Erythroblast (primary cell): ENCODE data around the gene ZNF280B.
"Not testable (repeated sequence)": the region's sequence is repeated elsewhere in the genome, so short reads cannot be mapped to it uniquely, and the experiment has no call there.

Experiments used
- DNase-seq, 2 experiments: peaks; one replicate each; lab custom pipeline; 2025; lab: John Stamatoyannopoulos, UW
- GATA1 ChIP-seq: IDR thresholded peaks from 2 replicates; pipeline ENCODE4 v1.6.1; 2011; ENCODE audit warnings: low read depth, mild to moderate bottlenecking, control low read depth, low read length, moderate library complexity
- POLR2A ChIP-seq: IDR thresholded peaks from 2 replicates; pipeline ENCODE4 v1.6.1; 2011; ENCODE audit warnings: mild to moderate bottlenecking, low read length

Gene ZNF280B

DNA sequence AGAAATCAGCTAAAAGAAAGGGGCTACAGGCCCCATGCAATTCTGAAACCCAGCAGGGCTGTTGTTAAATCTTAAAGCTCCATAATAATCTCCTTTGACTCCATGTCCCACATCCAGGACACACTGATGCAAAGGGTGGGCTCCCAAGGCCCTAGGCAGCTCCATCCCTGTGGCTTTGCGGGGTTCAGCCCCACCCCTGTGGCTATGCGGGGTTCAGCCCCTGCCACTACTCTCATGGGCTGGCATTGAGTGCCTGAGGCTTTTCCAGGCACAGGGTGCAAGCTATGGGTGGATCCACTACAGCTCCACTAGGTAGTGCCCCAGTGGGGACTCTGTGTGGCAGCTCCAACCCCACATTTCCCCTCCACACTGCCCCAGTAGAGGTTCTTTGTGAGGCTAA lies 20.2 kb upstream of the ZNF280B start:
- TF ChIP-seq GATA1: no peak
- TF ChIP-seq POLR2A: no peak
- no peak for DNase-seq

DNA sequence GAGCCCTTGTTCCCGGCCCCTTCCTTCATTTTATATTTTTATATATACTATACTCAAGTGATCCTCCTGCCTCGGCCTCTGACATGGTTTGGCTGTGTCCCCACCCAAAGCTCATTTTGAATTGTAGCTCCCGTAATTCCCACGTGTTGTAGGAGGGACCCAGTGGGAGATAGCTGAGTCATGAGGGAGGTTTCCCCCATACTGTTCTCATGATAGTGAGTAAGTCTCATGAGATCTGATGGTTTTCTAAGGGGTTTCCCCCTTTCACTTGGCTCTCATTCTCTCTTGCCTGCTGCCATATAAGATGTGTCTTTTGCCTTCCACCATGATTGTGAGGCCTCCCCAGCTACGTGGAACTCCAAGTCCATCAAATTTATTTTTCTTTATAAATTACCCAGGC lies 18.8 kb upstream of the ZNF280B start:
- no peak for DNase-seq
- TF ChIP-seq GATA1: no peak
- TF ChIP-seq POLR2A: no peak

DNA sequence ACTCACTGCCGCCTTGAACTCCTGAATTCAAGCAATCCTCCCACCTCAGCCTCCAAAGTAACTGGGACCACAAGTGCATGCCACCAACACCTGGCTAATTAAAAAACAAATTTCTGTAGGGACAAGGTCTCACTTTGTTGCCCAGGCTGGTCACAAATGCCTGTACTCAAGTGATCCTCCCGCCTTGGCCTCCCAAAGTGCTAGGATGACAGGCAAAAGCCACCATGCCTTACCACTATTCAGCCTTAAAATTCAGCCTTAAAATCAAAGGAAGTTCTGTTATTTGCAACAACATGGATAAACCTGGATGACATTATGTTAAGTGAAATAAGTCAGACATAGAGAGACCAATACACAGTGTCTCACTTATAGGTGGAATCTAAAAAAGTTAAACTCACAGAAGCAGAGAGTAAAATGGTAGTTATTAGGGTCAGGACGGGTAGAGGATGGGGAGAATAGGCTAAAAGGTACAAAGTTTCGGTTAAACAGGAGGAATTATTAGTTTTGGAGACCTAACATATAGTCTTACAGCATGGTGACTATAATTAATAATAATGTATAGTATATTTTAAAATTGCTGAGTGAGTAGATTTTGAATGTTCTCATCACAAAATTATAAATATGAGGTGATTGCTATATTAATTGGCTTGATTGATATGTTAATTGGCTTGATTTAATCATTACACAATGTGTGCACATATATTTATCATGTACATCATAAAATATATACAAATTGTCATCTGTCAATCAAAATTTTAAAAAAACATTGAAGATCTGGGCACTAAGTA lies 17.8 kb upstream of the ZNF280B start:
- no peak for TF ChIP-seq POLR2A
- no peak for TF ChIP-seq GATA1
- no peak for DNase-seq

DNA sequence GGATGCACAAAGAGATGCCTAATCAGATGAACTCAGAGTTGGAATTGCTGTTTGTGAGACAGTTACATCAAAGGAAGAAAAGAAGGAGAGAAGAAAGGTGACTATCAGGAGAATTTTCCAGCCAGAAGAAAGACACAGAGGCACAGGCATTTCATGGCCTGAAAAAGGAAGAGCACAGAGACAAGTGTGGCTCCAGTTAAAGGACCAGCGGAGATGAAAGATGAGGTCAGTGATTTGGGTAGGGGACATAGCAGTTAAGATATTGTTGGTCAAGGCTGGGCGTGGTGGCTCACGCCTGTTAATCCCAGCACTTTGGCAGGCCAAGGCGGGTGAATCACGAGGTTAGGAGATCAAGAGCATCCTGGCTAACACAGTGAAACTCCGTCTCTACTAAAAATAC lies 15.0 kb upstream of the ZNF280B start:
- DNase-seq: no peak
- TF ChIP-seq POLR2A (no peak), GATA1 (no peak)

DNA sequence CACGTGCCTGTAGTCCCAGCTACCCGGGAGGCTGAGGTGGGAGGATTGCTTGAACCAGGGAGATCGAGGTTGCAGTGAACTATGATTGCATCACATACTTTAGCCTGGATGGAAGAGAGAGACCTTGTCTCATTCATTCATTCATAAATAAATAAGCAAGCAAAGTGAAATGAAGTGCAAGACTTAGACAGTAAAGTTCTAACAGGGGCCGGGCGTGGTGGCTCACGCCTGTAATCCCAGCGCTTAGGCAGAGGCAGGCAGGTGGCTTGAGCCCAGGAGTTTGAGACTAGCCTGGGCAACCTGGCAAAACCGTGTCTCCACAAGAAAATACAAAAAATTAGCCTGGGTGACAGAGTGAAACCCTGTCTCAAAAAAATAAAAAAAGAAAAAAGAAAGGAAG lies 13.1 kb upstream of the ZNF280B start:
- TF ChIP-seq POLR2A (no peak), GATA1 (no peak)

DNA sequence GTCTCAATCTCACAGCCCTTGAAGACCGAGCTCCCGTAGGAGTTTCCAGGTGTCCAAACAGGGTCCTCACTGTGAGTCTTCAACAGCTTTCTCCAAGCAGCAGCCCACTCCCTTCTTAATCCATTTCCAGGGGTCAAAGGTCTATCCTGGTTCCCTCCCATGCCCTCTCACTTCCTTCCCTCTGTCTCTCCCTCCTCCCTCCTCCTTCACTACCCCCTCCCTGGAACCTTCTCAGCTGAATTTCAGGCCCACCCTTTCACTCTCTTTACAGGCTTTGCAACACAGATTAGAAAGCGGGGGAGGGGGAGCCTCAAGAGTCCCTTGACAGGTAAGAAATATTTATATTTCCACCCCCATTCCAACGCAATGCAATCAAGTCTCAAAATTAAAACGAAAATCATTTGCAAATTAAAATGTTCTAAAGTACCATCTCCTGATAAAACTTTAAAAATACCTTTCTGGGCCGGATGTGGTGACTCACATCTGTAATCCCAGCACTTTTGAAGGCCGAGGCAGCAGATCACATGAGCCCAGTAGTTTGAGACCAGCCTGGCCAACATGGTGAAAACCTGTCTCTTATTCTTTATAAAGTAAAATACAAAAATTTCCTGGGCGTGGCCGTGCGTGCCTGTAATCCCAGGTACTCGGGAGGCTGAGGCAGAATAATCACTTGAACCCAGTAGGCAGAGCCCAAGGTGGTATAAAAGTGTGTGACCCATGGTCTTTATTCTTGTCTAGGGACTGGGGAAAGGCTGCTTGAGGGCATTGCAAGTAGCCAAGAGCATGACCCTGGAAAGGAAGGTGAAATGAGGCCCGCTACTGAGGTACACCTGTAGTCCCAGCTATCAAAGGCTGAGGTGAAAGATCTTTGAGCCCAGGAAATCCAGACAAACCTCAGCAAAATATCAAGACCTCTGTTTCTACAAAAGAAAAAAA lies 12.4 kb upstream of the ZNF280B start:
- TF ChIP-seq POLR2A: no peak
- DNase-seq: no peak

More for the DNA sequence above, 13.1 kb upstream of the ZNF280B start:
- no peak for DNase-seq

DNA sequence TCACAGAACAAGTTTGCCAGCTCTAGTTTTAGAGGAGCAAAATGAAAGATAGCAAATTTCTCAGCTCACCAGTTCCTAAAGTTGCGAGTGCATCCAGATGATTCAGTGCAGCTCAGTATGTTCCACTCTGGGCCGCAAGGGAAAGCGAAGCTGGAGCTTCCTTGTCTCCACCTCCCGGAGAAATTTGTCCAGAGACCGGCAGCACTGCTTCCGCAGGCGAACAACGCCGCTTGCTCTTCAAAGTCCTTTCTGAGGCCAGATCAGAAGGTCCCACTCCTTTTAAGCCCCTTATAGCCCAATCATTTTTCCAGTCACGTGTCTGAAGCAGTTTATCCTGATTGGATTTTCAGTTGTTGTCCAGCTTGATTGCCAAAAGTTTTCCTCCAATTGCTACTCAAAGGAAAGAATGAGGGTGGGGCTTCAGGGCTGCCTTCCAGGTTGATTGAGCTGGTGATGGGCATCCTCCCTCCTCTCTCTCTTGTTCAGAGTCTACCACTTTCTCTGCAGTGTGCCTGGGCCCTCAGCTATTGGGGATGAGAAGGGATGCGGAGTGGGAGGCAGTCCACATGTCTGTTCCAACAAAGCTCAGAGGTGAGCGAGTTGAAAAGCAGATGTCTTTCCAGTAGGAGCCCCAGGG lies 11.6 kb upstream of the ZNF280B start, which contains the start of gene ZNF280A:
ZNF280A (minus strand) TSS at position 251 of the 637 bp plus-strand sequence. CDS start 4,640 bp downstream, outside the sequence.
- no peak for DNase-seq
- no peak for TF ChIP-seq GATA1
- no peak for TF ChIP-seq POLR2A

DNA sequence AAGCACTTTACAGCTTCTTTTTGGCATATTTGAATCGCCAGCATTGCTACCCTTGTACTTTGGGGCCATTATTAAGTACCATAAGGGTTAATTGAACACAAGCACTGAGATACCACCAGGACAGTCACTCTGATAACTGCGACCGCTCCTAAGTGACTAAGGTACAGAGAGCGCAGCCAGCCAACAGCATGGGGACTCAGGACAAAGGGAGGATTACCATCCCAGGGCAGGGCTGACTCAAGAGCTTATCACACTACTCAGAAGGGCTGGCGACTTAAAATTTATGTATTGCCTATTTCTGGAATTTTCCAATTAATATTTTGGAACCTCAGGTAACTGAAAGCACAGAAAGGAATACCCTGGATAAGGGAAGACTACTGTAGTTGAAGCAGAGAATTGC lies 11.0 kb upstream of the ZNF280B start:
- no peak for DNase-seq
- no peak for TF ChIP-seq POLR2A
- TF ChIP-seq GATA1: no peak

DNA sequence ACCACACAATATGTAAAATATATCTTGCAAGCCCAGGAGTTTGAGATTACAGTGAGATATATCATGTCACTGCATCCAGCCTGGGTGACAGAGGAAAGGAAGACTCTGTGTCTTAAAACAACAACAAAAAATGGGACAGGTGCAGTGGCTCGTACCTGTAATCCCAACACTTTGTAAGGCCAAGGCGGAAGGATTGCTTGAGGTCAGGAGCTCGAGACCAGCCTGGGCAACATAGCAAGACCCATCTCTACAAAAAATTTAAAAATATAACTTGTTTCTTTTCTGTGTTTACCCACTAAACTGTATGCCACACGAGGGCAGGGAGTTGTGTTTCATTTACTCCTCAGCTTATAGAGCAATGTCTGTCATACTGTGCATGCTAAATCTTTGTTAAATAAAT lies 8.4 kb upstream of the ZNF280B start:
- no peak for DNase-seq
- TF ChIP-seq GATA1 (no peak), POLR2A (no peak)

DNA sequence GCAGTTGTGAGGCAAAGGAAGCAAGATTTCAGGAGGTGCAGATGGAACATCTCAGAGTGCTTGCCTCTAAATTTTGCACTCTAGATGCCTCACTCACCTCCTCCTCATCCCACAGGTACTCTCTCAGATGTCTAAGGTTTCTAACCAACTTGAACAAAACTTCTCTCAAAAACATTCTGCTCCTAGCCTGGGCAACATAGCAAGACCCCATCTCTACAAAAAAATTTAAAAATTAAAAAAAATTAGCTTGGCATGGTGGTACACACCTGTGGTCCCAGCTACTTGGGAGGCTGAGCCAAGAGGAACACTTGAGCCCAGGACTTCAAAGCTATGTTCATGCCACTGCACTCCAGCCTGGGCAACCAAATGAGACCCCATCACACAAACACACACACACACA lies 7.3 kb upstream of the ZNF280B start:
- no peak for DNase-seq
- no peak for TF ChIP-seq POLR2A
- no peak for TF ChIP-seq GATA1

DNA sequence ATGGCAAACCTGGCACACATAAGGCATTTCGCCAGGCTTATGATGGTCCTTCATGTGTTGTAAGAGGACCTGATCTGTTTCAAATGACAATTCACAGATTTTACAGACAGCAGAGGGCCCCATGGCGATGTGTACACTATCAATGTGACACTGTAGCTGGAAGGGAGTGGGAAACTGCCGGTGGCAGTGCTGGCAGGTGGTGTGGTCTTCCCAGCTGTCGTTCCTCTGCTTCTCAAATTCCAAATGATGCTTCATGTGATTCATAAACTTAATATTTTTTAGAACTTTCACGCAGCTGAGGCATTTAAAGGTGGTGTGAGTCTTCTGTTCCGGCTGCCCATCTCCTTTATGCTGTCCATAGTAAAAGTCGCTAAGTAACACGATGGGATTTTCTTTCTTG lies 5.9 kb upstream of the ZNF280B start:
- not testable (repeated sequence) for DNase-seq

DNA sequence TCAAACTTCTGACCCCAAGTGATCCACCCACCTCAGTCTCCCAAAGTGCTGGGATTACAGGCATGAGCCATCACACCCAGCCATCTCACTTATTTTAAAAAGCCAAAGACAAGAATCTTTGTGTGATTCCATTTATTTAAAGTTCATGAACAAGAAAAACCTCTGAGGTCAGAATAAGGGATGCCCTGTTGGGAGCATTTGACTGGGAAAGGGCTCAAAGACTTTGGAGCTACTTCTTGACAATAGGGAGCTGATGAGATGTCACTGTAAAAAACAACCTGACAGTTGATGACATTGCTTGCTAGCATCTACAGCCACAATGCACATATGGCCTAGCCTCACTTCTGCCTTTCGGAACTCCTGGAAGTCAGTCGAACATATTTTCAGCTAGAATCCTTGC lies 5.1 kb upstream of the ZNF280B start:
- no peak for DNase-seq
- no peak for TF ChIP-seq POLR2A
- no peak for TF ChIP-seq GATA1

DNA sequence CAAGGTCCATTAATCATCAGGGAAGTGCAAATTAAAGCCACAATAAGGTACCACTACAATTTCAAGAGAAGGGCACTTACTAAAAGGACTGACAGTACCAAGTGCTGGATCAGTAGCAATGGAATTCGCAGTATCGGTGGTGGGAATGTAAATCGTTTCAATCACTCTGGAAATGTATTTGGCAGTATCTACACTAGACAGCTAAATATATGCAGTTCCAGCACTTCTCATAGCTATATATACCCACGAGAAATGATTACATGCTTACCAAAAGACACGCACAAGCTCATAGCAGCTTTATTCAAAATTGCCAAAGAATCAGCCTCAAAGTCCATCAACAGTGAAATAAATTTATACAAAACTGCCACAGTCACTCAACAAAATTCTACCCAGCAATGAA lies 4.4 kb upstream of the ZNF280B start:
- no peak for DNase-seq
- TF ChIP-seq POLR2A: no peak
- no peak for TF ChIP-seq GATA1

DNA sequence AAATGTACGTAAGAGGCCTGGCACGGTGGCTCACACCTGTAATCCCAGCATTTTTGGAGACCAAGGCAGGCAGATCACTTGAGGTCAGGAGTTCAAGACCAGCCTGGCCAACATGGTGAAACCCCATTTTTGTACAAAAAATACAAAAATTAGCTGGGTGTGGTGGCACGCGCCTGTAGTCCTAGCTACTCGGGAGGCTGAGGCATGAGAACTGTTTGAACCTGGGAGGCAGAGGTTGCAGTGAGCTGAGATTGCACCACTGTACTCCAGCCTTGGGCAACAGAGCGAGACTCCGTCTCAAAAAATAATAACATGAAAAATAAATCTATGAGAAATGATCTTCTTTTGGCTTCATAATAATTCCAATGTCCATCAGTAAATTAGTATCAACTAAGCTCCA lies 2.3 kb upstream of the ZNF280B start:
- not testable (repeated sequence) for DNase-seq

DNA sequence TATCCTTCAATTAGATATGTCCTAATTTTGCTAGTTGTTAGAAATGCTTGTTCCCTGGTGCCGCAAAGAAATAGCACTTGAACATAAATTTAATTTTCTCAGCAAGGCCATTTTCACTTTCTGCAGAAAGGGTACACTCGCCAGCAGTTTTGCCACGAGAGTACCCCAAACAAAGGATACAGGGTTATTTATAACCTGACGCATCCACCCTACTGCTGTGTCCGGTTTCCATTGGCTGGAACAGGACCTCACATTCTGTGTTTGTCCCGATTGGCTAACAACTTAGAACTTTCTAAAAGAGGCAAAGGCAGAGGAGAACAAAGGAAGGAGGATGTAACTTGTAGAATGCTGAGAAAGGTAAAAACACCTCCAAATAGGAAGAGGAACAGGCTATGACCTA lies 1.4 kb upstream of the ZNF280B start:
- not testable (repeated sequence) for DNase-seq
